Fibroblast of skin of abdomen (primary cell): ENCODE data around the gene DENND5B. TPM values are rescaled to one million over a fixed set of nuclear protein-coding genes. Genes with fewer than 3 reads are reported as not detected.
"Not testable (repeated sequence)": the region's sequence is repeated elsewhere in the genome, so short reads cannot be mapped to it uniquely, and the experiment has no call there.

Source experiments
- DNase-seq: peaks from one replicate; pipeline ENCODE4 v3.0.0-alpha.2; 2013
- polyA plus RNA-seq, 2 experiments: library from polyadenylated mRNA; unstranded; fragments of 120-200 nt; gene quantifications; one replicate each; pipeline ENCODE4 v1.2.1, GENCODE V29; 2013; ENCODE audit not compliant: insufficient read length in 2 of 2

Gene DENND5B
- 9.5 TPM for polyA plus RNA-seq (2013, experiment 1 of 2; ENCODE audit: insufficient read length)
- polyA plus RNA-seq (2013, experiment 2 of 2; ENCODE audit: insufficient read length), result 8.9 TPM

- peak; percentile 72 for DNase-seq
These were observed at the start of gene DENND5B for GRCh38 chr12:31590642-31591379. Gene DENND5B, minus strand, starts transcription at chr12:31591136. Its CDS starts 304 bp downstream, at chr12:31590832.

- DNase-seq, result no peak
These were observed 43.7 kb upstream of the DENND5B start for GRCh38 chr12:31634620-31635019.

- DNase-seq, result no peak
These were observed 42.5 kb upstream of the DENND5B start for GRCh38 chr12:31633464-31633863.

GRCh38 chr12:31631809-31632208, 40.9 kb upstream of the DENND5B start:
- DNase-seq, result no peak

- no peak for DNase-seq
These were observed 40.2 kb upstream of the DENND5B start for GRCh38 chr12:31631023-31631724.

GRCh38 chr12:31629756-31630732, 39.1 kb upstream of the DENND5B start:
- peak; percentile 58 for DNase-seq

GRCh38 chr12:31627456-31628054, 36.6 kb upstream of the DENND5B start:
- DNase-seq, result no peak

- no peak for DNase-seq
These were observed 35.5 kb upstream of the DENND5B start for GRCh38 chr12:31626270-31626995.

- DNase-seq, result no peak
These were observed 31.1 kb upstream of the DENND5B start for GRCh38 chr12:31622038-31622437.

- no peak for DNase-seq
These were observed 29.4 kb upstream of the DENND5B start for GRCh38 chr12:31620311-31620710.

GRCh38 chr12:31618228-31619025, 27.5 kb upstream of the DENND5B start:
- no peak for DNase-seq

- DNase-seq, result no peak
These were observed 21.9 kb upstream of the DENND5B start for GRCh38 chr12:31612819-31613218.

- DNase-seq, result not testable (repeated sequence)
These were observed 17.4 kb upstream of the DENND5B start for GRCh38 chr12:31608299-31608698.

- DNase-seq, result no peak
These were observed 14.6 kb upstream of the DENND5B start for GRCh38 chr12:31605531-31605930.

GRCh38 chr12:31603546-31604009, 12.6 kb upstream of the DENND5B start:
- DNase-seq, result no peak

- no peak for DNase-seq
These were observed 9.8 kb upstream of the DENND5B start for GRCh38 chr12:31600750-31601149.

- no peak for DNase-seq
These were observed 9.3 kb upstream of the DENND5B start for GRCh38 chr12:31600252-31600651.

- no peak for DNase-seq
These were observed 8.1 kb upstream of the DENND5B start for GRCh38 chr12:31599053-31599452.

GRCh38 chr12:31597066-31597465, 6.1 kb upstream of the DENND5B start:
- DNase-seq, result no peak

- DNase-seq, result peak; percentile 80
These were observed 3.7 kb upstream of the DENND5B start for GRCh38 chr12:31594681-31595080.
